CD4-positive, alpha-beta memory T cell (primary cell): Measurements from ENCODE around the gene CDC42EP5. TPM values are rescaled to one million over a fixed set of nuclear protein-coding genes. Genes with fewer than 3 reads are reported as not detected.

ENCODE experiments used
- CTCF ChIA-PET: fragments of 350-600 bp; sonication (Branson Sonifier 250); formaldehyde crosslinking; loops from one replicate; lab custom pipeline; 2021; ENCODE audit warnings: inconsistent platforms; ENCODE audit not compliant: partially characterized antibody; lab: Charles Lee
- POLR2A ChIA-PET: fragments of 350-600 bp; sonication (Branson Sonifier 250); formaldehyde crosslinking; loops from one replicate; lab custom pipeline; 2021; ENCODE audit not compliant: partially characterized antibody; lab: Charles Lee
- DNase-seq, 5 donors: peaks; one replicate each; pipeline versions ENCODE4 v3.0.0 to v3.0.0-alpha.2; 2020 to 2022; ENCODE audit warnings: mixed read lengths in 1 of 5
- H3K27ac ChIP-seq: one replicate; pipeline ENCODE4 v1.7.0; 2013; ENCODE audit warnings: low read depth, low read length
- H3K27me3 ChIP-seq: 2 replicates; pipeline ENCODE4 v1.7.0; 2013; ENCODE audit warnings: mild to moderate bottlenecking, low read length, moderate library complexity; ENCODE audit not compliant: insufficient read depth
- H3K36me3 ChIP-seq: 2 replicates; pipeline ENCODE4 v1.7.0; 2013; ENCODE audit warnings: mild to moderate bottlenecking, low read length, moderate library complexity; ENCODE audit not compliant: insufficient read depth
- H3K4me1 ChIP-seq: 2 replicates; pipeline ENCODE4 v1.7.0; 2013; ENCODE audit warnings: mild to moderate bottlenecking, low read length, moderate library complexity; ENCODE audit not compliant: insufficient read depth
- H3K4me3 ChIP-seq, 2 donors: one replicate each; pipeline ENCODE4 v1.7.0; 2013; ENCODE audit warnings: low read length in 2 of 2, mild to moderate bottlenecking in 1 of 2
- H3K9me3 ChIP-seq, 2 donors: one replicate each; pipeline ENCODE4 v1.7.0; 2013; ENCODE audit warnings: low read length in 2 of 2, control low read depth in 1 of 2; ENCODE audit not compliant: control insufficient read depth in 1 of 2
- H3K27ac Mint-ChIP-seq, 7 donors: one replicate each; pipeline ENCODE4 v1.8.0; 2020 to 2021; ENCODE audit warnings: mixed read lengths in 7 of 7, mild to moderate bottlenecking in 6 of 7, inconsistent platforms in 3 of 7, moderate library complexity in 3 of 7
- H3K27me3 Mint-ChIP-seq, 2 donors: one replicate each; pipeline ENCODE4 v1.8.0; 2020 to 2021; ENCODE audit warnings: mixed read lengths in 2 of 2
- H3K36me3 Mint-ChIP-seq, 2 donors: one replicate each; pipeline ENCODE4 v1.8.0; 2020 to 2021; ENCODE audit warnings: mixed read lengths in 2 of 2, inconsistent platforms in 1 of 2, mild to moderate bottlenecking in 1 of 2
- H3K4me1 Mint-ChIP-seq, 4 donors: one replicate each; pipeline ENCODE4 v1.8.0; 2020 to 2021; ENCODE audit warnings: mixed read lengths in 4 of 4, mild to moderate bottlenecking in 1 of 4
- H3K4me3 Mint-ChIP-seq, 8 donors: one replicate each; pipeline ENCODE4 v1.8.0; 2020 to 2021; ENCODE audit warnings: mixed read lengths in 8 of 8, mild to moderate bottlenecking in 7 of 8, moderate library complexity in 6 of 8, inconsistent platforms in 3 of 8
- H3K9me3 Mint-ChIP-seq, 8 donors: one replicate each; pipeline ENCODE4 v1.8.0; 2020 to 2021; ENCODE audit warnings: mixed read lengths in 8 of 8, mild to moderate bottlenecking in 5 of 8, inconsistent platforms in 3 of 8, moderate library complexity in 1 of 8
- intact Hi-C: fragments of 100-400 bp; cut with micrococcal nuclease; formaldehyde crosslinking; loops from one replicate; pipeline ENCODE4 v1.15.1; 2023
- polyA plus RNA-seq, 2 donors: library from polyadenylated mRNA; unstranded; fragments of 300-500 nt; fragmentation: Illumina TruSeq; gene quantifications; one replicate each; pipeline ENCODE4 v1.2.3, GENCODE V29; 2021
- total RNA-seq, 2 experiments: library from RNA; stranded (reverse); gene quantifications; one replicate each; pipeline ENCODE4 v1.2.3, GENCODE V29; 2021

CDC42EP5 gene
- total and polyA plus RNA-seq, 4 experiments from 2014 or later: not detected

DNA sequence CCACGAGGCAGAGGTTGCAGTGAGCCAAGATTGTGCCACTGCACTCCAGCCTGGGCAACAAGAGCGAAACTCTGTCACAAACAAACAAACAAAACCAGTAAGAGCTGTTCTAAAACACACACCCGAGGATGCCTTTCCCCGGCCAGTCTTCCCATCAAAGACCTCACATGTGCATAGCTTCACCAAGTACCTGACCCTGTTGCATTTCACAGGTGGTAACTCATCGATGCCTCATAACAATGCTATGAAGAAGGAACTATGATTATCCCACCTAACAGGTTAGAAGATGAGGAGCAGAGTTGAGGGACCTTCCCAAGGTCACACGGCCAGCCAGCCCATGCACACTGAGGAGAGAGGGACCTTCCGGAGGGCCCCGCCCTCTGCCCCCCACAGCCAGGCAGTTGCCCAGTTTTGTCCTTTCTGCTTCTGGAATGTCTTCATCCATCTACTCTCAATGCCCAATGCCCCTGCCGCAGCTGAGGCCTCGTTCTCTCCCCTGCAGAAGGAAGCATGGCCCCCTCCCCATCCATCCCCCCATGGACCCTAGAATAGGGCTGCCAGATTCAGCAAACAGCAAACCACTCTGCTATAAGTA is 40.9 kb downstream of the CDC42EP5 start:
- Histone ChIP-seq H3K36me3 (no peaks in the 10 kb centered on the region), H3K4me1 (peaks cover 13% of the 10 kb centered on the region), H3K4me3 (no peak overlapping the region), H3K27me3 (peaks cover 6% of the 10 kb centered on the region), H3K27ac (no peak overlapping the region), H3K9me3 (no peaks in the 10 kb centered on the region)
- Mint-ChIP-seq H3K27me3 (peaks cover 0 to 5% of the 10 kb centered on the region in 2 donors), H3K4me1 (peaks cover 9 to 32% (median 12%) of the 10 kb centered on the region in 4 donors), H3K36me3 (peaks cover 0 to 2% of the 10 kb centered on the region in 2 donors), H3K27ac (no peak overlapping the region), H3K9me3 (no peaks in the 10 kb centered on the region), H3K4me3 (peak overlapping the region in 1 of 8 donors; percentile 7)
- DNase-seq: no peak
- ChIA-PET CTCF (interaction anchor here (1.0 kb wide), 1 partner anchor 111 kb away, joined by 3 read pairs; no protein-coding TSS in a partner anchor), POLR2A (no interaction called here)
- intact Hi-C loops: no loop called here

GRCh38 chr19:54431255-54431838 is 41.7 kb downstream of the CDC42EP5 start:
- Mint-ChIP-seq H3K27me3 (peaks cover 4 to 10% of the 10 kb centered on the region in 2 donors), H3K36me3 (no peaks in the 10 kb centered on the region), H3K4me3 (peak overlapping the region in 6 of 8 donors; percentile 35 to 82 (median 64)), H3K9me3 (no peaks in the 10 kb centered on the region), H3K4me1 (peaks cover 9 to 25% (median 12%) of the 10 kb centered on the region in 4 donors), H3K27ac (peak overlapping the region in 1 of 7 donors; percentile 46)
- Histone ChIP-seq H3K4me1 (peaks cover 13% of the 10 kb centered on the region), H3K27ac (no peak overlapping the region), H3K27me3 (peaks cover 9% of the 10 kb centered on the region), H3K4me3 (no peak overlapping the region), H3K9me3 (no peaks in the 10 kb centered on the region), H3K36me3 (no peaks in the 10 kb centered on the region)
- ChIA-PET CTCF (no interaction called here), POLR2A (interaction anchor here (1.2 kb wide), 1 partner anchor 31 kb away, joined by 3 read pairs; no protein-coding TSS in a partner anchor)
- intact Hi-C loops: no loop called here
- no peak for DNase-seq

DNA sequence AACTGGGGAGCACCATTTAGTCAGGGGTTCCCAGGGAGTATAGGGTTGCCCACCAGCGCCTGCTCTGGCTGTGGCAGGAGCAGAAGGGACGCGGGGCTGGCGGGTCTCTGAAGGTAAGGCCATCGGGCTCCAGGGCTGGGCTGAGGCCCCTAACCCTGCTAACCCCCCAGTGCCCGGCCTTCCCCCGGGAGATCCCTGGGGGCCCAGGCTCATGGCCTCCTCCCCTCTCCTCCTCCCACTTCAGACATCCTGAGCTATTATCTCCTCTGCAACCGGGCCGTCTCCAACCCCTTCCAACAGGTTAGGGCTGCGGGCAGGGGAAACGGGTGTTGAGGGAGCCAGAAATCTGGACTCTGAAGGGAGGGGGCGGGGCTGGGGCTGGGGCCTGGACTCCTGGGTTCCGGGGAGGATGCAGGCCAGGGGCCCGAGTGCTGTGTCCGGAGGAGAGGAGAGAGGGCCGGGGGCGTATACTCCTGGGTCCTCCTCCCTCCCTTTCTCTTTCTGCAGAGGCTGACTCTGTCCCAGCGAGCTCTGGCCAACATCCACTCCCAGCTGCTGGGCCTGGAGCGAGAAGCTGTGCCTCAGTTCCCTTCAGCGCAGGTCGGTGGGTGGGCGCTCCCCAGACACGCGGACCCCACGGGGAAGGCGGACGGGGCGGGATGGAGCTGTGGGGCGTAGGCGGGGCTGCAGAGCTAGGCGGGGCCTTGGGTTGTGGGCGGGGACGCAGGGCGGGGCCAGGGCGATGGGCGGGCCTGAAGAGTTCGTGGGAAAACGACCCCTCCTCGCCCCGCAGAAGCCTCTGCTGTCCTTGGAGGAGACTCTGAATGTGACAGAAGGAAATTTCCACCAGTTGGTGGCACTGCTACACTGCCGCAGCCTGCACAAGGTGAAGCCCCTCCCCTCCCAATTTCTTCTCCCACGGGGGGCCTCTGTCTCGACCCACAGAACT is 42.5 kb downstream of the CDC42EP5 start:
- peak overlapping the region in 2 of 7 donors; percentile 35 to 46 for H3K27ac Mint-ChIP-seq

GRCh38 chr19:54429545-54430227 is 43.4 kb downstream of the CDC42EP5 start:
- H3K4me1 ChIP-seq: peaks cover 13% of the 10 kb centered on the region
- Mint-ChIP-seq H3K4me3 (peak overlapping the region in 4 of 8 donors; percentile 24 to 46 (median 36)), H3K36me3 (no peaks in the 10 kb centered on the region), H3K27me3 (peaks cover 4 to 23% of the 10 kb centered on the region in 2 donors), H3K4me1 (peaks cover 5 to 17% (median 7%) of the 10 kb centered on the region in 4 donors), H3K9me3 (no peaks in the 10 kb centered on the region), H3K27ac (no peak overlapping the region)
- H3K27ac ChIP-seq: no peak overlapping the region
- POLR2A ChIA-PET: interaction anchor here (1.2 to 1.7 kb wide), 2 partner anchors 10 to 32 kb away, joined by 3 to 7 read pairs; no protein-coding TSS in a partner anchor
- no peak for DNase-seq
- intact Hi-C loops: no loop called here
- CTCF ChIA-PET: no interaction called here
- H3K9me3 ChIP-seq: no peaks in the 10 kb centered on the region
- no peaks in the 10 kb centered on the region for H3K36me3 ChIP-seq
- H3K4me3 ChIP-seq: no peak overlapping the region
- peaks cover 13% of the 10 kb centered on the region for H3K27me3 ChIP-seq

More for the DNA sequence above, 42.5 kb downstream of the CDC42EP5 start:
- no peaks in the 10 kb centered on the region for H3K36me3 Mint-ChIP-seq
- Histone ChIP-seq H3K4me3 (no peak overlapping the region), H3K4me1 (peaks cover 13% of the 10 kb centered on the region), H3K27ac (no peak overlapping the region), H3K27me3 (peaks cover 13% of the 10 kb centered on the region), H3K36me3 (no peaks in the 10 kb centered on the region), H3K9me3 (no peaks in the 10 kb centered on the region)
- no peaks in the 10 kb centered on the region for H3K9me3 Mint-ChIP-seq
- ChIA-PET POLR2A (interaction anchor here (0.6 to 1.7 kb wide), 3 partner anchors 9 to 157 kb away, joined by 3 to 7 read pairs (median 3); no protein-coding TSS in a partner anchor), CTCF (no interaction called here)
- H3K27me3 Mint-ChIP-seq: peaks cover 4 to 18% of the 10 kb centered on the region in 2 donors
- intact Hi-C loops: no loop called here
- H3K4me3 Mint-ChIP-seq: peak overlapping the region in 6 of 8 donors; percentile 35 to 82 (median 64)
- H3K4me1 Mint-ChIP-seq: peaks cover 9 to 23% (median 12%) of the 10 kb centered on the region in 4 donors
- peak in 3 of 5 donors; percentile 19 to 24 (median 22) for DNase-seq

- Histone ChIP-seq H3K9me3 (no peaks in the 10 kb centered on the region), H3K4me1 (peaks cover 13% of the 10 kb centered on the region), H3K4me3 (no peak overlapping the region), H3K36me3 (no peaks in the 10 kb centered on the region), H3K27ac (no peak overlapping the region), H3K27me3 (peaks cover 13% of the 10 kb centered on the region)
- ChIA-PET CTCF (no interaction called here), POLR2A (interaction anchor here (1.7 kb wide), 1 partner anchor 10 kb away, joined by 7 read pairs; no protein-coding TSS in a partner anchor)
- DNase-seq: no peak
- H3K36me3 Mint-ChIP-seq: no peaks in the 10 kb centered on the region
- intact Hi-C loops: no loop called here
- peaks cover 4 to 24% of the 10 kb centered on the region in 2 donors for H3K27me3 Mint-ChIP-seq
- peaks cover 2 to 12% (median 3%) of the 10 kb centered on the region in 4 donors for H3K4me1 Mint-ChIP-seq
- H3K9me3 Mint-ChIP-seq: no peaks in the 10 kb centered on the region
- H3K4me3 Mint-ChIP-seq: peak overlapping the region in 2 of 8 donors; percentile 45 to 46
- H3K27ac Mint-ChIP-seq: no peak overlapping the region
These were observed 44.0 kb downstream of the CDC42EP5 start for GRCh38 chr19:54429176-54429495.

- no peak for DNase-seq
- H3K27me3 ChIP-seq: peaks cover 13% of the 10 kb centered on the region
- intact Hi-C loops: no loop called here
- Mint-ChIP-seq H3K9me3 (no peaks in the 10 kb centered on the region), H3K27ac (no peak overlapping the region), H3K4me1 (peaks cover 0 to 7% (median 3%) of the 10 kb centered on the region in 4 donors), H3K36me3 (no peaks in the 10 kb centered on the region), H3K27me3 (peaks cover 6 to 28% of the 10 kb centered on the region in 2 donors), H3K4me3 (no peak overlapping the region)
- POLR2A ChIA-PET: no interaction called here
- no peak overlapping the region for H3K27ac ChIP-seq
- CTCF ChIA-PET: no interaction called here
- H3K4me1 ChIP-seq: peaks cover 13% of the 10 kb centered on the region
- H3K4me3 ChIP-seq: no peak overlapping the region
- no peaks in the 10 kb centered on the region for H3K36me3 ChIP-seq
- no peaks in the 10 kb centered on the region for H3K9me3 ChIP-seq
These were observed 44.5 kb downstream of the CDC42EP5 start for GRCh38 chr19:54428323-54429175.
